GM19099 (cell line): ENCODE data around the gene CDKAL1.

Experiments
- POLR2A ChIP-seq: IDR thresholded peaks from 3 replicates; pipeline ENCODE4 v1.6.1; 2011; ENCODE audit warnings: low read depth; ENCODE audit not compliant: insufficient read length; ENCODE audit errors: extremely low read depth

The CDKAL1 gene

DNA sequence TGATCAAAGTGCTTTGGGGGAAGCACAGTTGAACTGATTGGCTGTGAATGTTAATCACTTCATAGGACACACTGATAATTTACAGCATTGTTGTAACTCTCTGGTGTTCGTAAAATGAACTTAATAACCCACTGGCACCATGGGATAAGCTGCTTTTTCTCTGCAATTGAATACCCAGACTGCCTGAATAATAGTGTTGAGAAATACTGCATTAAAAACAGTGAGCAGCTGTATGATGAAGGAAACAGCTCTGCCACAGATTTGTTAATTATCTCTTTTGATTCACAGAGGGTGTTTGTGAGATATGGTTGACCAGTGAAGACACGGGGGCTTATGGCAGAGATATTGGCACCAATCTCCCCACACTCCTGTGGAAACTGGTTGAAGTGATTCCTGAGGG lies 420.9 kb downstream of the CDKAL1 start:
- no peak for TF ChIP-seq POLR2A

GRCh38 chr6:20955751-20956150 lies 421.5 kb downstream of the CDKAL1 start:
- TF ChIP-seq POLR2A = no peak

DNA sequence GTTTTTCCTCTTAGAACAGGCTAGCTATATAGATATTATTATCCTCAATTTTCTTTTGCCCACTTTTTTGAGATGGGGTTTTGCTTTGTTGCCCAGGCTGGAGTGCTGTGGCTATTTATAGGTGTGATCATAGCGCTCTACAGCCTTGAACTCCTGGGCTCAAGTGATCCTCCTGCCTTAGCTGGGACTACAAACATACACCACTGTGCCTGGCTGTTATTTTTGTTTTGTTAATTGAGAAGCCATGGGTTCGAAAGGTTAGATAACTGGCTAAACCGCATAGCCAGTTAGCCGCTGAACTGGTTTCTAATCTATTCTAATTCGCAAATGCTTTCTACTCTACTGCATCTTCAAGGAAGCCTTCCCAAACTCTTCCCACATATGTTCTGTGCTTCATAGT lies 425.8 kb downstream of the CDKAL1 start:
- no peak for TF ChIP-seq POLR2A

DNA sequence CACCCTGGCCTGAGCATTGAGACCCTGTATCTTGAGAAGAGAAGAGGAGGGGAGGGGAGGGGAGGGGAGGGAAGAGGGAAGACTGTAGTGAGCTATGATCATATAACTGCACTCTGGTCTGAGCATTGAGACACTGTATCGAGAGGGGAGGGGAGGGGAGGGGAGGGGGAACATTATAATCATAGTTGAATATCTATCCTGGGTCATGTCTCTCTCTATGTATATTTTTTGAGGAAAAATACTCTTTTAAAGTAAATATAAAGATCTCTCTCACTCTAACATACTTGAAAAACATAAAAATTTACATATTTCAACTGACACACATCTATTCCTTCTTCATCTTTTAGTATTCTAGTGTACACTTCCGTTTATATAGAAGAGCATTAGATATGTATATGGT lies 431.0 kb downstream of the CDKAL1 start:
- TF ChIP-seq POLR2A = no peak

GRCh38 chr6:20965915-20966314 lies 431.7 kb downstream of the CDKAL1 start:
- no peak for TF ChIP-seq POLR2A

- TF ChIP-seq POLR2A = no peak
Observed at GRCh38 chr6:20969551-20969950, 435.3 kb downstream of the CDKAL1 start.

GRCh38 chr6:20976391-20976918 lies 442.2 kb downstream of the CDKAL1 start:
- no peak for TF ChIP-seq POLR2A

- no peak for TF ChIP-seq POLR2A
Observed at GRCh38 chr6:20978151-20978614, 443.9 kb downstream of the CDKAL1 start.

- no peak for TF ChIP-seq POLR2A
Observed at GRCh38 chr6:20979076-20979475, 444.8 kb downstream of the CDKAL1 start.

GRCh38 chr6:20983961-20984360 lies 449.7 kb downstream of the CDKAL1 start:
- no peak for TF ChIP-seq POLR2A

DNA sequence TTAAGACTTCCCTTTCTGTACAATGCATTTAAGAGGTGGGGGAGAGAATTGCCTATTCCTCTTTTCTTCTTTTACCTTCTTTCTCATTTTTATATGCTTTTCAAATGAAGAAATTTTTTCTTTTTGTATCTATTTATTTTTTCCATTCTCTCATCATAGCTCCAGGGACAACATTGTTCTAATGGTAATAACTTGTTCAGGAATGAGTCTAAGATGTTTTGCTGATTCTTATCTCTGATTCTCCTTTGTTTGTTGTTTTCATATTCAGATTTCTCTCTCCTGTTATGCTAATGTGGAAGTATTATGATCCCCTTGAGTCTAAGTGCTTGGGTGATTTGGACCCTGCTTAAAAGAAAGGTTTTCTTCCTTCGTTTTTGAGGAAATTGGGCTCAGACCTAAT lies 451.6 kb downstream of the CDKAL1 start:
- no peak for TF ChIP-seq POLR2A

DNA sequence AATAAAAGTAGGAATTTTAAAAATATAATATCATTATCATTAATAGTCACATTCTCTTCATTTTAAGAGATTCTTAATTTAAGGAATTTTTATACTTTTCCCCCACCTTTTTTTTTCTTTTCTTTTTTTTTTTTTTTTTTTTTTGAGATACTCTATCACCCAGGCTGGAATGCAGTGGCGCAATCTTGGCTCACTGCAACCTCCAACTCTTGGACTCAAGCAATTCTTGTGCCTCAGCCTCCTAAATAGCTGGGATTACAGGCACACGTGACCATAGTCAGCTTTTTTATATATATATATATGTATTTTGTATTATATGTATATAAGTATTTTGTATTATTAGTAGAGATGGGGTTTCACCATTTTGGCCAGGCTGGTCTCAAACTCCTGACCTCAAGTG lies 457.7 kb downstream of the CDKAL1 start:
- no peak for TF ChIP-seq POLR2A

DNA sequence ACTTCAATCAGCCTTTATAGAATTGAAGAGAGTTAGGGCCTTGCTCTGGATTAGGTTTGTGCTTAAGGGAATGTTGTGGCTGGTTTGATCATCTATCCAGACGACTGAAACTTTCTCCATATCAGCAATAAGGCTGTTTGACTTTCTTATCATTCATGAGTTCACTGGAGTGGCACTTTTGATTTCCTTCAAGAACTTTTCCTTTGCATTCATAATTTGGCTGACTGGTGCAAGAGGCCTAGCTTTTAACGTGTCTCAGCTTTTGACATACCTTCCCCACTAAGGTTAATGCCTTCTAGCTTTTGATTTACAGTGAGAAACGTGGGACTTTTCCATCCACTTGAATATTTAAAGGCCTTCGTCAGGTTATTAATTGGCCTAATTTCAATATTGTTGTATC lies 461.8 kb downstream of the CDKAL1 start:
- no peak for TF ChIP-seq POLR2A

GRCh38 chr6:20997143-20997769 lies 463.0 kb downstream of the CDKAL1 start:
- no peak for TF ChIP-seq POLR2A

DNA sequence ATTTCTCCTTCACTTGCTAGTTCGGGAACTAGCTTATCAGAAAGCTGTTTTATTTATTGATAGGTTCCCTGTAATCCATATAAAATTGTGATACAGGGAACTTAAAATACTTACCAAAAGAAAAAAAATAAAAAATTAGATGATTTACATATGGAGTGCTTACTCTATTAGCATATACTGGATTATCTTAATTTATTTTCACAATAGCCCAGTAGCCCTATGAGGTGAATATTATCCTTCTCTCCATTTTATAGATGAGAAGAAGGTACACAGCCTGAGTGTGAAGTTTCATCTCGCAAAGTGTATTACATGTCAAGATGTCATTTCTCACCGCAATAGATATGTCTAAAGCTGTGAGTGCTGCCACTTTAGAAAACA lies 463.5 kb downstream of the CDKAL1 start:
- no peak for TF ChIP-seq POLR2A

DNA sequence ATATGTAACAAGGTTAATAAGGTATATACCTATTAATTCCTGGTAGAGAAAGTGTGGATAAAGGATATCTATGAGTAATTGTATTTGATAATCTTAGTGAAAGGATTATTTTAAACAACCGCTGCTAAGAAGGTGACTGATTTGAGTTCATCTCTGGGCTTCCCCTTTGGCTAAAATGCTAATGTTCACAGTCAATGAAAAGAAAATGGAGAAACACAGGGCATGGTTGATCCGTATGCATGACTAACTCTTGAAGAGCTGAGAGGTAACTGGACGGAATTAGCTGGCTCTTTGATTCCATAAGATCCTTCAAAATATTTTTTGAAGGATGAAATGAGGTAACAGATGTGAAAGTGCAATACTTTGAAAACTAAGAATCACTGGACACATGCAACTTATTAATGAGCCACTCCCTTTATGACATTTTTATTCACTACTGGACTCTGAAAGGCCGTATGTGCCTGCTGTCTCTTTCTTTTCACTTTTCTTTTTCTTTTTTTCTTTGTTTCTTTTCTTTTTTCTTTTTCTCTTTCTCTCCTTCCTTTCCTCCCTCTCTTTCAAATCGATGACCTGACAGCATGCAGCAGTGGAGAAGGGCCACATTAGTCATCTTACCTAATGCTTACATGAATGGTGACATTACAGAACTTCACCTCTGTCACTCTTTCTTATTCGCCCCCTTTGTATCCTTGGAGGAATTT lies 464.6 kb downstream of the CDKAL1 start:
- TF ChIP-seq POLR2A = no peak
